CD4-positive, alpha-beta T cell treated with Interleukin-2 at 100 ng/mL for 4 hours (primary cell): ENCODE results near the gene ASIC2.
"Not testable (repeated sequence)": the region's sequence is repeated elsewhere in the genome, so short reads cannot be mapped to it uniquely, and the experiment has no call there.

ENCODE experiments used
- DNase-seq: peaks from one replicate; pipeline ENCODE4 v3.0.0-alpha.2; 2020; ENCODE audit warnings: low spot score

ASIC2 gene

DNA sequence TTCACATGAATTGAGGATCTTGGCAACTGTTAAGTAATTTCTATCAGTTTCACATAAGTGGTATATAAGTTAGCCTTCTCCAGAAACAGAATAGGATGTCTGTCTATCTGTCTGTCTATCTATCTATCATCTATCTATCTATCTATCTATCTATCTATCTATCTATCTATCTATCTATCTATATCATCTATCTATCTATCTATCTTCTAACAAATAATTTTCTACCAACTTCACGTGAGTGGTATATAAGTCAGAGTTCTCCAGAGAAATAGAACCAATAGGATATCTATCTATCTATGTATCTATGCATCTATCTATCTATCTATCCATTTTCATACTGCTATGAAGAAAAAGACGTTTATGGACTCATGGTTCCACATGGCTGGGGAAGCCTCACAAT is 312.9 kb downstream of the ASIC2 start:
- no peak for DNase-seq

DNA sequence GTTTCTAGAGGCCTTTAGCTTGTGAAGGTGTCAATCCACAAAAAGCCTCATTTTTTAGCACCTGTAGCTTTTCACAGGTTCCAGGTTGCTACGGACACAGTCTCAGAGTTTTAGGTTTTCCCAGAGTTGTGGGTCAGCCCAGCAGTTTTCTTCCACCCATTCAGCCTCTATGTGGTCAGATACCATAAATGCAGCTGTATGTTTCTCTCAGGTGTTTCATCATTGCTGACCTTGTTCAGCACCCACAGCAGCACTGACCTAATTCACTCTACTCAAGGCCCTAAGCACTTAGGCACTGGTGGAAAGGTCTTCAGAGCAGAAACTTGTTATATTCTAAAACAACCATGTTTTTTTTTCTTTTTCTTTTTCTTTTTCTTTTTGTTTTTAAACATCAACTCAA is 316.5 kb downstream of the ASIC2 start:
- DNase-seq, result no peak

DNA sequence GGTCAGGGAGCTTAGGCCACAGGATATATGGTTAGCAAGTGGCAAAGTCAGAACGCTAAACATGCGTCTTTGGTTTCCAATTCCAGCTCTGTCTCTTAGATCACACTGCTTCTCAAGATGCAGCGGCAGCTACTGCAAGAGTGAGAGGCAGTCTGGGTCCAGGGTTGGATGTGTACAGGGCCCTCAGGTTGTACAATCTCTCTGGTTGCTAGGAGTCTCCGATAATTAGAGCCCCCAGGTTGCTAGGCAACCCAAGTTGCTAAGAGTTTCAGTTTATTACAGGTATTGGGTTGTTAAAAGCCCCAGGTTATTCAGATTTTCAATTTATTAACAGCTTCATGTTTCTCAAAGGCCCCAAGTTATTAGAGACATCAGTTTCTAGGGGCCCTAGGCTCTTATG is 317.0 kb downstream of the ASIC2 start:
- no peak for DNase-seq

DNA sequence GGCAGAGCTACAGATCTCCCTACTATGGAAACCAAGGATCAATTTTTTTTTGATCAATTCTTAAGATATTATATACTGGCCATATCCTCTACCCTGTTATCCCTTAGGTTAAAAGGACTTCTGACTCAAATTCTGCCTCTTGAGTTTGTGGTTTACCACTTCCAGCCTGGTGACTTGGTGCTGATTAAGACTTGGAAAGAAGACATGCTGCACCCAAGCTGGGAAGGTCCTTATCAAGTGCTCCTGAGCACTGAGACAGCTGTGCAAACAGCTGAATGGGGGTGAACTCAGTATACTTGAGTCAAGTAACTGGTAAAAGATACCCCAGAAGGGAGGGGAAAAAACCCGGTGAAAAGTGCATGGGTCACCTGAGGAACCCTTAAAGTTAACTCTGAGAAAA is 321.9 kb downstream of the ASIC2 start:
- no peak for DNase-seq

DNA sequence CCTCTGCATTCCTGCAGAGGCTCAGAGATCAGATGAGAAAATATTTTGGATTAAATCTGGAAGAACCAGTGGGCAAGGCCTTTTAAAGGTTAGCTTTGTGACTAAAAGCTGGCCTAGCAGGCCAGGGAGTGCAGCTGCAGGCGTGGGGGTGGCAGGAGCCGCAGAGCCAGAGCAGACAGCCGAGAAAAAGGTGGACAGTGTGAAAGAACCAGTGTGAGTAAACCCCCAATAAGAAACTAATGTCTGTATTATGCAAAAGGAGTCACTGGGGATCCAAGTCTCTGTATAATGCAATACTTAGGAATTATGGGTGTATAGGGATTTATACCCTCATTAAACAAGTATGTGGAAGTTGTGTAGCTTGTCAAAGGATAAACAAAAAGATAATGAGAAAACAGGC is 322.8 kb downstream of the ASIC2 start:
- no peak for DNase-seq

DNA sequence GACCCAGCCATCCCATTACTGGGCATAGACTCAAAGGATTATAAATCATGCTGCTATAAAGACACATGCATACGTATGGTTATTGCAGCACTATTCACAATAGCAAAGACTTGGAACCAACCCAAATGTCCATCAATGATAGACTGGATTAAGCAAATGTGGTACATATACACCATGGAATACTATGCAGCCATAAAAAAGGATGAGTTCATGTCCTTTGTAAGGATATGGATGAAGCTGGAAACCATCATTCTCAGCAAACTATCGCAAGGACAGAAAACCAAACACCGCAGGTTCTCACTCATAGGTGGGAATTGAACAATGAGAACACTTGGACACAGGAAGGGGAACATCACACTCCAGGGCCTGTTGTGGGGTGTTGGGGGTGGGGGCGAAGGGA is 323.9 kb downstream of the ASIC2 start:
- DNase-seq, result not testable (repeated sequence)

DNA sequence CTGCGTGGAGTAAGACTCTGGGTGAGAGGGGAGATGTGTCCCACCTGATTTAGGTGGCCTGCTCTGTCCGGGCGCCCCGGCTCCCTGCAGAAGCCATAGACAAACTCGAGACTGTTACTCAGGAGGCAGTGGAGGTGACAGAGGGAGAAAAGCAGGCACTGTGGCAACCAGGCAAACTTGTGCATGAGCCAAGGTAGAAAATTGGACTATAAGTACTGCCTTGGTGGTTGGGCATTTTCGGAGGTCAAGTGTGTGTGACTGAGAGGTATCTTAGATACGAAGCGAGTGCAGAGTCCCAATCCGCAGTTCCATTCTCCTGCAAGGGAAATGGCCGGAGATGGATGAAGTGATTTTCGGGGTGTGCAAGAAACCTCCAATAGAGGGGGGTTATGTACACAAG is 328.6 kb downstream of the ASIC2 start:
- no peak for DNase-seq
